IPS-15b (cell line): Measurements from ENCODE around the gene DOC2B.
A peak's percentile ranks its signal among the peaks of the same experiment; 100 is the strongest.
"Not testable (repeated sequence)": the region's sequence is repeated elsewhere in the genome, so short reads cannot be mapped to it uniquely, and the experiment has no call there.

Source experiments
- H3K27me3 ChIP-seq: one replicate; pipeline ENCODE4 v1.6.1; 2013; ENCODE audit warnings: low read length; ENCODE audit not compliant: control insufficient read depth, insufficient read depth
- H3K36me3 ChIP-seq: one replicate; pipeline ENCODE4 v1.6.1; 2013; ENCODE audit warnings: low read length; ENCODE audit not compliant: control insufficient read depth, insufficient read depth
- H3K4me1 ChIP-seq: one replicate; pipeline ENCODE4 v1.6.1; 2013; ENCODE audit warnings: mild to moderate bottlenecking, low read length; ENCODE audit not compliant: control insufficient read depth, insufficient read depth
- H3K4me3 ChIP-seq: one replicate; pipeline ENCODE4 v1.5.1; 2013; ENCODE audit warnings: low read depth, low read length
- H3K9ac ChIP-seq: one replicate; pipeline ENCODE4 v1.6.1; 2013; ENCODE audit warnings: low read depth, mild to moderate bottlenecking, low read length
- H3K9me3 ChIP-seq: one replicate; pipeline ENCODE4 v1.6.1; 2013; ENCODE audit warnings: mild to moderate bottlenecking, low read length; ENCODE audit not compliant: control insufficient read depth, insufficient read depth

DOC2B gene

GRCh38 chr17:222172-222571, 40.7 kb upstream of the DOC2B start:
- H3K4me3 ChIP-seq, result no peak overlapping the region

GRCh38 chr17:219696-220095, 38.2 kb upstream of the DOC2B start:
- no peak overlapping the region for H3K4me3 ChIP-seq
- no peak overlapping the region for H3K9ac ChIP-seq
- no peaks in the 10 kb centered on the region for H3K36me3 ChIP-seq
- no peaks in the 10 kb centered on the region for H3K4me1 ChIP-seq
- no peaks in the 10 kb centered on the region for H3K27me3 ChIP-seq
- no peaks in the 10 kb centered on the region for H3K9me3 ChIP-seq

More at GRCh38 chr17:222172-222571, 40.7 kb upstream of the DOC2B start:
- Histone ChIP-seq H3K27me3 (no peaks in the 10 kb centered on the region), H3K9me3 (no peaks in the 10 kb centered on the region), H3K4me1 (no peaks in the 10 kb centered on the region), H3K9ac (no peak overlapping the region), H3K36me3 (no peaks in the 10 kb centered on the region)

DNA sequence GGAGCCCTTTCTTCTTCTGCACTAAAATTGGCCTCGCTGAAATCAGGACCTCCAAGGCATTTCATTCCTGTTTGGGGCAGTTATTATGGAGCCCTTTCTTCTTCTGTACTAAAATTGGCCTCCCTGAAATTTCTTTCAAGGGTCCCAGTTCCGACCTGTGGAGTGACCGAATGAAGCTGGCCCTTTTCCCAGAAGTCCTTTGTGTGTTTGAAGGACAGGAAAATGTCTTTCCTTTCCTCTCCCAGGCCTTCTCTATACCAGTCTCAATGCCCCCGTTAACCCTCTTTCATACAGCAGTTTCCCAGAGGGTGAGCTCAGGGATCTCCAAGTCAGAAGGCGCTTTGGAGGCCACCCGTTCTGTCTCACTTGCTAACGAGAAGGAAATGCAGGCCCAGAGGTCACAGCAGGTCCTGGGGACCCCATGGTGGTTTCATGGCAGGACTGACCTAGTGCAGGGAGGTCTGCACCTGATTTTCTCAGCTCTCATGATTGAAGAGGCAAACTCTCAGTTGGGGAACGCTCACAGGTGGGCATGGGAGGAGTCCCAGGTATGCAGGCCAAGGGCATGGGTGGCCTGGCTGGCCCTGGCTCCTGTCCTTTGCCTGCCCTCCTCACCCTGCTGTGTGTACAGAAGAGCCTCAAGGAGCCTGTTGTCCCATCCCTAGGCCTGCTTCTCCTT, 37.1 kb upstream of the DOC2B start:
- no peak overlapping the region for H3K9ac ChIP-seq

DNA sequence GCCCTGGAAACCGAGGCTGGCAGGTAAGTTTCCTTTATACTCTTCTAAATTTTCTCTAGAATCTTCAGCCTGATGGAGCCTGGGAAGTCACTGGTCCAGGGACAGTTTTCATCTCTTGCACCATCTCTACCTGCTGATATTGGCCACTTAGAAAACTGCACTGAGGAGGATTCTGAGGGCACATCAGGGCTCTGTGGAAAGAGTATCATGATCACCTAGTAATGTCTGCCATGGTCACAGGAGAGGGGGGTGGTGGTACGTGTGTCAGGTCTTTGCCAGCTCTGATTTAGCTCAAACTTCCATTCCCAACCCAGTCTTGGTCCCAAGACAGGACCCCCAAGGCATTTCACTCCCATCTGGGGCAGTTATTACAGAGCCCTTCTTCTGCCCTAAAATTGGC, 35.2 kb upstream of the DOC2B start:
- no peak overlapping the region for H3K9ac ChIP-seq
- H3K9me3 ChIP-seq, result no peaks in the 10 kb centered on the region
- no peaks in the 10 kb centered on the region for H3K27me3 ChIP-seq
- peaks cover 3% of the 10 kb centered on the region for H3K36me3 ChIP-seq
- H3K4me1 ChIP-seq, result no peaks in the 10 kb centered on the region
- H3K4me3 ChIP-seq, result no peak overlapping the region

More for the DNA sequence above, 37.1 kb upstream of the DOC2B start:
- H3K36me3 ChIP-seq, result peaks cover 3% of the 10 kb centered on the region
- no peaks in the 10 kb centered on the region for H3K4me1 ChIP-seq
- H3K27me3 ChIP-seq, result no peaks in the 10 kb centered on the region
- no peaks in the 10 kb centered on the region for H3K9me3 ChIP-seq
- H3K4me3 ChIP-seq, result no peak overlapping the region

- H3K9me3 ChIP-seq, H3K36me3 ChIP-seq, H3K9ac ChIP-seq, H3K4me1 ChIP-seq, H3K27me3 ChIP-seq: not testable (repeated sequence)
- H3K4me3 ChIP-seq, result peak overlapping the region; percentile 52
Observed at GRCh38 chr17:215563-216478, 34.4 kb upstream of the DOC2B start.

- Histone ChIP-seq H3K9ac (no peak overlapping the region), H3K4me3 (peak overlapping the region; percentile 52)
Observed at GRCh38 chr17:214881-215331, 33.5 kb upstream of the DOC2B start.

DNA sequence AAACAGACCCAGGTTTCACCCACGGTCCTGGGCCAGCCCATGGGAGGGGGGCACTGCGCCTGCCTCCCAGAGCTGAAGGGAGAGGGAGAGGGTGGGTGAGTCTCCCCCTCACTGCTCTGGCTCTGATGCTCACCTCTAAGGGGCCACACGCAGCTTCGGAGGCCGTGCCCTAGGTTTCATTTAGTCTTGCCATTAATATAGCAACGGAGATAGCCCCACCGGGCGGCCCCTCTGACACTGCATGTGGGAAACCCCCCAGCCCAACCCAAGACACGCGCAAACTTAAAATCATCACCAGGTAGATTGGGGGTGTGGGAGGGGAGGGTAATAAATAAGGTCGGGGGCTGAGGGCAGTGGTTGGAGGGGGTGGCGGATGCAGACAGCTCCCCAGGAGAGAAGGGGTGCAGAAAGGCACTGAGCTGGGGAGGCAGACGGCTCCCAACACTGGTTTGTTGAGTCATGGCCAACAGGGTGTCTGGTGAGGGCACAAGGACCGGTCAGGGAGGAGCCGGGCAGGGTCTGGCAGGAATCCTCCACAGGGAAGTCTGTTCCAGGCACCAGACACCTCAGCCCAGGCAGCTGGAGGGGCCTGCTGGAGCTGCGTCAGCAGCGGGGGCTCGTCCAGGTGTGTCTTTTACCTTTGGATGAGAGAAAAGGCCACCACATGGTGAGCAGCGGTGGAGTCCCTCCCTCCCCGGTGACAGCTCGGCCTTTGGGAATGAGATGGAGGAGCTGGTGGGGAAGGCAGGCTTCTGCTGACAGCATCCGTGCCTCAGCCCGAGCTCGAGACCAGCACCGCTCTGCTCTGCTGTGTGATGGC, 32.0 kb upstream of the DOC2B start:
- Histone ChIP-seq H3K9me3 (no peaks in the 10 kb centered on the region), H3K36me3 (peaks cover 3% of the 10 kb centered on the region), H3K4me3 (no peak overlapping the region), H3K27me3 (no peaks in the 10 kb centered on the region), H3K9ac (no peak overlapping the region), H3K4me1 (no peaks in the 10 kb centered on the region)

More at GRCh38 chr17:214881-215331, 33.5 kb upstream of the DOC2B start:
- Histone ChIP-seq H3K9me3 (no peaks in the 10 kb centered on the region), H3K4me1 (no peaks in the 10 kb centered on the region), H3K36me3 (peaks cover 3% of the 10 kb centered on the region), H3K27me3 (no peaks in the 10 kb centered on the region)

DNA sequence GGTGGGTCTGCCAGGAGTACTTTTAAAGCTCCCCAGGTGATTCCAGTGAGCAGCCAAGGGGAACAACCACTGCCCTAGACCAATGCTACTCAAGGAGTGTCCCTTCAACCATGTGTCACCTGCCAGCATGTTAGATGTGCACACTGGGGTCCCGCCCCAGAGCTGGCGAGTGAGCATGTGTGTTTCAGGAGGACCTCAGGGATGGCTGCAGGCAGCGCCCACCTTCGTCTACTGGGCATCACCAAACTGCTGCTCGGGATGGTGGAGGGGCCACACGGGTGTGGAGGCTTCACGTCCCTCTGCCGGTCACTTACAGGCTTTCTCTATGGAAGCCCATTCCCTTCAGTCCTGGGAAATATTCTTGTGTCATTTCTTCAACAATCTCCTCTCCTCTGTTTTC, 29.0 kb upstream of the DOC2B start:
- H3K4me3 ChIP-seq, result no peak overlapping the region
- peaks cover 4% of the 10 kb centered on the region for H3K27me3 ChIP-seq
- H3K4me1 ChIP-seq, result peaks cover 2% of the 10 kb centered on the region
- no peak overlapping the region for H3K9ac ChIP-seq
- H3K9me3 ChIP-seq, result no peaks in the 10 kb centered on the region
- H3K36me3 ChIP-seq, result peaks cover 3% of the 10 kb centered on the region

GRCh38 chr17:208429-208828, 27.0 kb upstream of the DOC2B start:
- Histone ChIP-seq H3K4me3 (no peak overlapping the region), H3K36me3 (no peaks in the 10 kb centered on the region), H3K9me3 (no peaks in the 10 kb centered on the region), H3K4me1 (peaks cover 2% of the 10 kb centered on the region), H3K27me3 (peaks cover 4% of the 10 kb centered on the region), H3K9ac (no peak overlapping the region)

DNA sequence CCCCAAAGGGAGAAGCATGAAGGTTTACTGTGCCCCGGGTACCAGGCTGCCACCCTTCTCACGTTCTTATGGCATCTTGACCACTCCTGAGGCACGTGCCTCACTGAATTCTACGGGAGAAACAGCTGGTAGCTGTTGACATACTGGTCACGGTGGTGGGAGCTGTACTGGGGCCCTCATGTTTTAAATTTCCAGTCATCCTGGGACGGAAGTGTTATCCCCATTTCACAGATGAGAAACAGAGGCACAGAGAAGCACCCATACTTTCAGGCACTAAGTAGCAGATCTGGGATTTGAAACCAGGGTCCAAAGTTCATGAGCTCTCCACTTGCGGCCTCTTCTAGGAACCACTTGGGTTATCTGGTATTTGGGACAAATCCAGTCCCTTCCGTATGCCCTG, 26.3 kb upstream of the DOC2B start:
- Histone ChIP-seq H3K27me3 (peaks cover 4% of the 10 kb centered on the region), H3K36me3 (no peaks in the 10 kb centered on the region), H3K9ac (no peak overlapping the region), H3K4me1 (peaks cover 2% of the 10 kb centered on the region), H3K9me3 (no peaks in the 10 kb centered on the region), H3K4me3 (no peak overlapping the region)

DNA sequence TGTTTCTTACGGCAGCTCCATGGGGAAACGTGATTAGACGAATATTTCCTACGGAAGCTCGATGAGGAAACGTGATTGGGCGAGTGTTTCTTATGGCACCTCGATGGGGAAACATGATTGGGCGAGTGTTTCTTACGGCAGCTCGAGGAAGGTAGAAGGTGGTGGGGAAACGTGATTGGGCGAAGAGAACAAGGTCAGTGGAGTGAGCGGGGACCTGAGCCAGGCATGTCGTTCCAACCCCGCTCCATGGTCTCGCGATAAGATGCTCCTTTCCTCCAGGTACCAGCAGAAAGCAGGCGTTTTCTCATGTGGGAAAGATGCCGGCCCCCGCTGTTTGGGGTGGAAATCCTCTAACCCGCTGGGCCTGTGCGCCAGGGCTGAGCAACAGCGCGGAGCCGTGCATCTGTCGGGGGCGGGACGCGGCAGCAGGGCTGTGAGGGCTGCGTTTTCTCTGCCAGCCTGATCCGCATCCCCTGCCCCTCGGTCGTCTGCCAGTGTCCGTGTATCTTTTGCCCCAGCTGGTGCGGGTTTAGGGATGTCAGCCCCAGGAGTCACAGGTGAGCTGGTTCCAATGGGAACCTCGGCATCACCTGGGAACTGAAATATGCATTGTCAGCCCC, 25.6 kb upstream of the DOC2B start:
- H3K27me3 ChIP-seq, result peaks cover 4% of the 10 kb centered on the region
- H3K4me3 ChIP-seq, result no peak overlapping the region
- no peaks in the 10 kb centered on the region for H3K36me3 ChIP-seq

More for the DNA sequence above, 25.6 kb upstream of the DOC2B start:
- no peak overlapping the region for H3K9ac ChIP-seq
- no peaks in the 10 kb centered on the region for H3K9me3 ChIP-seq
- H3K4me1 ChIP-seq, result peaks cover 2% of the 10 kb centered on the region
